GM19463 (cell line): ENCODE data around the gene HIC2.
"Not testable (repeated sequence)": the region's sequence is repeated elsewhere in the genome, so short reads cannot be mapped to it uniquely, and the experiment has no call there.

Experiments
- ATAC-seq: cut with Tn5 transposase; IDR thresholded peaks from one replicate; pipeline ENCODE4 v1.9.1; 2021; ENCODE audit warnings: mild to moderate bottlenecking, moderate library complexity; ENCODE audit not compliant: unreplicated experiment

The HIC2 gene

DNA sequence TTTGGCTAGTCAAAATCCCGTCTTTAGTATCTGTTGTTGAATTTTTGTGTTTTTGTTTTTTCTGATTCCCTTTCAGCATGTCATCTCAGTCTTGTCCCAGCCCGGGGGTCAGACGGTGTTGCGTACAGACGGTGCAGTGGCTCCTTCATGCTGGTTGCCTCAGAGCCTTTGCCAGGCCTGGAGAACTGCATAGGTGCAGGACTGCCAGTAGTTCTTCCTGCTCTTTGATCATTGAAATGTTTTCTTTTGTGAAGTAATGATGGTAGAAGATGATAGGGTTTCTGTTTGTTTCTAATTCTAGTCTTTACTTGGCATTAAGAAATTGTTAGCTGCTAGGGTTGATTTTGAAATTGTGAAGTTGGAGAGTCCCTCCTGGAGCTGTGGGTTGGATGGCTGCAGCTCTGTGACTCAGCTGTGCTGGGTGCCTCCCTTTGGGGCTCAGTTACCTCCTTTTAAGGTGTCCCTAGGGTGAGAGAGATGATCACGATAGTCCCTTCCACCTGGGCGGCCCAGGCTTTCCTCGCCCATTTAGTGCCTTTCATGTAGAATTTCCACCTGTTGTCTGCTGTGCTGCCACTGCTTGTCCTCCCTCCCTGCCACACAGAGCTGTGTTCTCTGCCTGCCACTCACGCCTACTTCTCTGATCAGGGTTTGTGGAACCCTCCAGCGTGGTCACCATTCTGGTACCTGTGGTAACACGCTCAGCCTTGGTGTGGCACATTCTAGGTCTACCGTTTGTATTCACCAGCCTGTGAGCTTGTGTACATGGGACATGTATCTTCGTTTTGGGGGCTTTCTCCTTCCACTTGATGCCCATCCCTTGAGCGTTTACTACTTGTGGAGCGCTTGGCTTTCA is 17.4 kb downstream of the HIC2 start:
- ATAC-seq = not testable (repeated sequence)

- not testable (repeated sequence) for ATAC-seq
Observed at GRCh38 chr22:21435998-21436810, 19.0 kb downstream of the HIC2 start.

DNA sequence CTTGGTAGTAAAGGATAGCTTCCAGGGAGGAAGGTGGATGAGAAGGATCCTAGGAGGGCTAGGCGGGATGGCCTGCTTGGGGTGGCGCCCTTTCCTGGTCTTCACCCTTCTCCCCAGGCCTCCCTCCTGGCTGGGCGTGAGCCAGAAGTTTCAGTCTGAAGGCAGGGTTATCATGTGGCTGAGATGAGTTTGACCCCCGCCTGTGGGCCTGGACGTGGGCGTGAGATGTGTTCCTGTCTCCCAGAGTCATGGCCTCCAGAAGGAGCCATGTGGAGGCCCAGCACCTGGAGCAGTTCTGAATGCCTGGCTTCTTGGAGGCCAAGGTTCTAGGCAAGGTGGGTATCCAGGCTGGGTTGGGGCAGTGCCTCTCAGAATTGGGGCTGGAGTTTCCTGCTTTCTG is 20.8 kb downstream of the HIC2 start:
- ATAC-seq = not testable (repeated sequence)

GRCh38 chr22:21440018-21440636 is 23.0 kb downstream of the HIC2 start:
- not testable (repeated sequence) for ATAC-seq

DNA sequence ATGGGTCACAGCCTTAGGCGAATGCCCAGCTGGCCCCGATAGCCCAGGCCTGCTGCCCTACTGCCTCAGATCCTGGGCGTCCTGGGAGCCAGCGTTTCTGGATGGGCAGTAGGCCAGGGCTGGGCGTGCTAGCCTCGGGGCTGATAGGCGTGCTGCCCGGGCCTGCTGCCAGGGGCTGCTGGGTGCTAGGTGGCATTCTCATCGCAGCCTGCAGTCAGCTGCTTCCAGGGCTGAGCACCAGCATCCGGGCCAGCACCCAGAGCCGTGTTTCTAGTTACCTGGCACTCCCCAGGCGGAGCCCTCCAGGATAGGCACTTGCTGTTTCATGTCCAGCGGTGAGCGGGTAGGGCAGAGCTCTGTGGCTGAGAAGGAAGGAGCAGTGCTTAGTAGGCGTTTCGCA is 23.5 kb downstream of the HIC2 start:
- ATAC-seq = not testable (repeated sequence)

- ATAC-seq = not testable (repeated sequence)
Observed at GRCh38 chr22:21441170-21441569, 24.0 kb downstream of the HIC2 start.

GRCh38 chr22:21442123-21442522 is 25.0 kb downstream of the HIC2 start:
- not testable (repeated sequence) for ATAC-seq

- not testable (repeated sequence) for ATAC-seq
Observed at GRCh38 chr22:21442646-21443045, 25.5 kb downstream of the HIC2 start.

- no peak for ATAC-seq
Observed at GRCh38 chr22:21443057-21443734, 26.0 kb downstream of the HIC2 start.

GRCh38 chr22:21443735-21444421 is 26.7 kb downstream of the HIC2 start:
- ATAC-seq = no peak

- ATAC-seq = no peak
Observed at GRCh38 chr22:21444701-21445436, 27.7 kb downstream of the HIC2 start.

GRCh38 chr22:21445437-21446127 is 28.4 kb downstream of the HIC2 start:
- ATAC-seq = no peak

DNA sequence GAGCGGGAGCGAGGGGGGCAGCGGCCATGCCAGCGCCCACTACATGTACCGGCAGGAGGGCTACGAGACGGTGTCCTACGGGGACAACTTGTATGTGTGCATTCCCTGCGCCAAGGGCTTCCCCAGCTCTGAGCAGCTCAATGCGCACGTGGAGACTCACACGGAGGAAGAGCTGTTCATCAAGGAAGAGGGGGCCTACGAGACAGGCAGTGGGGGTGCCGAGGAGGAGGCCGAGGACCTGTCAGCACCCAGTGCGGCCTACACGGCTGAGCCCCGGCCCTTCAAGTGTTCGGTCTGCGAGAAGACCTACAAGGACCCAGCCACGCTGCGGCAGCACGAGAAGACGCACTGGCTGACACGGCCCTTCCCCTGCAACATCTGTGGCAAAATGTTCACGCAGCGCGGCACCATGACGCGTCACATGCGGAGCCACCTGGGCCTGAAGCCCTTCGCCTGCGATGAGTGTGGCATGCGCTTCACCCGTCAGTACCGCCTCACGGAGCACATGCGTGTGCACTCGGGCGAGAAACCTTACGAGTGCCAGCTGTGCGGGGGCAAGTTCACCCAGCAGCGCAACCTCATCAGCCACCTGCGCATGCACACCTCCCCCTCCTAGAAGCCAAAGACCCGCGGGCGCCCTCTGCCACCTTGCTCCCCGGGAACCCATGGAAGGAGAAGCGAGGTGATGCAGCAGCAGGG is 29.1 kb downstream of the HIC2 start:
- no peak for ATAC-seq

DNA sequence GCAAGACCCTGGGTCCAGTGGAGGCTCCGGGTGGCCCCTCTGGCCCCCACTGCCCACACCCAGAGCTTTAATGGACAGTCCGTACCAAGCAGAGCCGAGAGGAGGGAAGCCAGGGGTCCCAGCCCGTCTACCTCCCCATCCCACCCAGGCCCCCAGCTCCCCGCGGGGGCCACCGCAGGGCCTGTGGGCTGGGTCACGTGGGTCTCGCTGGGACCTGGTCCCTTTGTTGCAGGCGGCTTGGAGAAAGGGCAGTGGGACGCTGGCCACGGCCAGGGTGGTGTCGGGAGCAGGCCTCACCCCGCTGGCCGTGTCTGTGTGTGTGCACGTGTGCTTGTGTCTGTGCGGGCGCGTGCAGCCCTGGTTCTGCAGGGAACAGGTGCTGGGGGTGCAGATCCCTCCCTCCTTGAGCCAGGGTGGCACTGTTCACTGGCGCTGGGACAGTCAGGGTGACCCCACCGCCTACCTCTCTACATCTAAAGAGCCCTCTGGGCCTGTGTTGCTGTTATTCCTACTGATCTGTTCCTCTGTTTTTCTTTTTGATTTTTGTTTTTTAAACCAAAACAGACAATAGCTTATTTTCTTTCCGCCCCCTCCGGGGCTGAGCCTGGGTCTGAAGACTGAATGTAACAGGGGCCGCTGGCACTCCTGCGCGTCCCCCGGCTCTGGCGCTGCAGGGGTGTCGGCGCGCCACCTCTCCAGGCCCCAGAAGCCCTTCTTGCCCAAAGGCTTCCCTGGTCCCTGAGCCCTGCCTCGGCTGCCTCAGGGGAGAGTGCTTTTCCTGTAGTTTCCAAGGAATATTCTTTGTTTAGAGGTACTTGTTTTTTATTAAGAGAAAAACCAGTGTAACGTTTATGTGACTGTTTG is 29.9 kb downstream of the HIC2 start:
- ATAC-seq = no peak

GRCh38 chr22:21447694-21448402 is 30.7 kb downstream of the HIC2 start:
- ATAC-seq = no peak

DNA sequence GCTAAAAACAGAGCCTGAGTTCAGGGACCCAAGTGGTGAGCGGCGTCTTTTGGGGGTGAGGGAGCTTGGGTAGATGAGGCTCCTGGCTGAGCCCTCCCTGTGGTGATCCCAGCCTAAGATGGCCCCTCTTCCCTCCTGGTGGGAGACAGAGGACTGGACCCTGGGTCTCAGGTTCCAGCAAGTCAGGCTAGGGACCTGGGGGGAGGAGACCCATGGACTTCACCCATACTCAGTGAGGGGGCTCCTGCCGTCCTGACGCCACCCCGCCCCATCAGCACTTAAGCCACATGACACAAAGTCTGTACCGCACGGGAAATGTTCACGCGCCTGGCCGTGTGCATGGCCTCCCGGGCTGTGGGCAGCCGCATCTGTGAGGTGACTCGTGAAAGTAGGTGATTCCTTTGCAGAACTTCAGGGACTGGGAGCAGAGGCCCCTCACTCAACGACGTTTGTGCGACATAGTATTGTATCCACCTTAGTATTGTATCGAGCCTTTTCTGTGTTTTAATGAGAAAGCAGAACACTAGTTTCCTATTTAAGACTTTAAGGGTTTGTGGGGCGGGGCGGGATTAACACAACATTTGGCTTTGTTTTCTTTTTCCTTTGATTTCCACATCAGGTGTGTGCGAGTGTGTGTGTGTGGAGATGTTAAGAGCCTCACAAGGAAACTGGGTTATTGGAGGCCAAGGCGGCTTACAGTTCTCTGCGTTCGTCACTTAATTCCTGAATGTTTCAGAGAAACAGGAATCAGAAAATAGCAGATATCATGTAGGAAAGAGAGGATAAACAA is 31.7 kb downstream of the HIC2 start:
- ATAC-seq = no peak
